HG02884 (cell line): ENCODE data around the gene MRPL57.
"Not testable (repeated sequence)": the region's sequence is repeated elsewhere in the genome, so short reads cannot be mapped to it uniquely, and the experiment has no call there.

ENCODE experiments used
- ATAC-seq: cut with Tn5 transposase; IDR thresholded peaks from one replicate; pipeline ENCODE4 v1.9.1; 2021; ENCODE audit warnings: mild to moderate bottlenecking, moderate library complexity; ENCODE audit not compliant: unreplicated experiment

Gene MRPL57

GRCh38 chr13:21194756-21195155 is 18.3 kb downstream of the MRPL57 start:
- not testable (repeated sequence) for ATAC-seq

- not testable (repeated sequence) for ATAC-seq
Measured at GRCh38 chr13:21197606-21198225, 21.3 kb downstream of the MRPL57 start.

GRCh38 chr13:21198391-21198790 is 21.9 kb downstream of the MRPL57 start:
- not testable (repeated sequence) for ATAC-seq

- ATAC-seq, result not testable (repeated sequence)
Measured at GRCh38 chr13:21201456-21202190, 25.2 kb downstream of the MRPL57 start.

- ATAC-seq, result no peak
Measured at GRCh38 chr13:21202767-21203531, 26.5 kb downstream of the MRPL57 start.

- no peak for ATAC-seq
Measured at GRCh38 chr13:21208652-21209154, 32.2 kb downstream of the MRPL57 start.

GRCh38 chr13:21212138-21212775 is 35.8 kb downstream of the MRPL57 start:
- ATAC-seq, result no peak

- ATAC-seq, result not testable (repeated sequence)
Measured at GRCh38 chr13:21215419-21215818, 39.0 kb downstream of the MRPL57 start.

GRCh38 chr13:21216332-21216731 is 39.9 kb downstream of the MRPL57 start:
- no peak for ATAC-seq

- peak; percentile 98 for ATAC-seq
Measured at GRCh38 chr13:21218351-21219035, 42.0 kb downstream of the MRPL57 start.

GRCh38 chr13:21219036-21219381 is 42.6 kb downstream of the MRPL57 start:
- ATAC-seq, result peak; percentile 30

GRCh38 chr13:21219716-21220115 is 43.3 kb downstream of the MRPL57 start:
- not testable (repeated sequence) for ATAC-seq

- ATAC-seq, result no peak
Measured at GRCh38 chr13:21221268-21221667, 44.8 kb downstream of the MRPL57 start.

GRCh38 chr13:21225082-21225481 is 48.6 kb downstream of the MRPL57 start:
- no peak for ATAC-seq

GRCh38 chr13:21225841-21226581 is 49.6 kb downstream of the MRPL57 start:
- no peak for ATAC-seq

GRCh38 chr13:21227917-21228316 is 51.5 kb downstream of the MRPL57 start:
- ATAC-seq, result no peak
